GM12865 (cell line): ENCODE measurements around the gene SCFD2.
A peak's percentile ranks its signal among the peaks of the same experiment; 100 is the strongest.
"Not testable (repeated sequence)": the region's sequence is repeated elsewhere in the genome, so short reads cannot be mapped to it uniquely, and the experiment has no call there.

ENCODE experiments used
- DNase-seq: peaks from one replicate; pipeline ENCODE4 v3.0.0; 2010; ENCODE audit warnings: low read depth
- H3K4me3 ChIP-seq: 2 replicates; pipeline ENCODE4 v1.5.1; 2011; ENCODE audit warnings: mild to moderate bottlenecking, low read depth, low read length, control low read depth
- TF ChIP-seq, protein P1 (sequence below): IDR thresholded peaks from 2 replicates; pipeline ENCODE4 v1.5.1; 2011; ENCODE audit warnings: low read length, control low read depth, low read depth, inconsistent platforms; ENCODE audit not compliant: insufficient read depth; ENCODE audit errors: missing control alignments

The SCFD2 gene

DNA sequence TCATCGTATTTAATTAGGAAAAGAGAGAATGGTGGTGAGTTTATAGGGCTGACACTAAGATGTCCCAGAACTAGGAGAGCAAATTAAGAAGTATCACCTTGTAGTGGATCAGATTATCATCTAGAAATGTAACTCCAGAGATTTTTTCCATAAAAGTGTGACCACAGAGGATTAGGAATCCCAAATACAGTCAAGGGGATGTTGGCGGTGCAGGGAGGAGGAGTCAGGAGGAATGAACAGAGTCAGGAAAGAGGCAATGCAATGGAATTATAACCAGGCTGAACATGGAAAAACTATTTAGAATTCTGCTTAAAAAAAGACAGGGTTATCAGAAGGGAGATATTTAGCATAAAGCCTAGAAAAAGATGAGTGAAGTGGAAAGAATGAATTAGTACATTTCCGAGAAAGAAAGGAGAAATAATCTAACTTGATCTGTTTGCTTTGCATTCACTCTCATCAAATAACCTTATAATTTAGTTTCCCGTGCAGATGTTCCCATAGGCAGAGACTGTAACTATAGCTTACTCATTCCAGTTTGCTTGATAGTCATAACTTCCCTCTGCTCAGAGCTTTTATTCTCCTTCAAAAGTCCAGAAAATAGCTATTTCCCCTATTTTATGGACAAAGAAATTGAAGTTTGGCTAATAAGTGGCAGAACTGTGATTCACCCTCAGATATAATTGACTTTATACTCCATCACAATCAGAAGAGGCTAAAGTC is 56.4 kb downstream of the SCFD2 start:
- TF ChIP-seq, protein P1, sequence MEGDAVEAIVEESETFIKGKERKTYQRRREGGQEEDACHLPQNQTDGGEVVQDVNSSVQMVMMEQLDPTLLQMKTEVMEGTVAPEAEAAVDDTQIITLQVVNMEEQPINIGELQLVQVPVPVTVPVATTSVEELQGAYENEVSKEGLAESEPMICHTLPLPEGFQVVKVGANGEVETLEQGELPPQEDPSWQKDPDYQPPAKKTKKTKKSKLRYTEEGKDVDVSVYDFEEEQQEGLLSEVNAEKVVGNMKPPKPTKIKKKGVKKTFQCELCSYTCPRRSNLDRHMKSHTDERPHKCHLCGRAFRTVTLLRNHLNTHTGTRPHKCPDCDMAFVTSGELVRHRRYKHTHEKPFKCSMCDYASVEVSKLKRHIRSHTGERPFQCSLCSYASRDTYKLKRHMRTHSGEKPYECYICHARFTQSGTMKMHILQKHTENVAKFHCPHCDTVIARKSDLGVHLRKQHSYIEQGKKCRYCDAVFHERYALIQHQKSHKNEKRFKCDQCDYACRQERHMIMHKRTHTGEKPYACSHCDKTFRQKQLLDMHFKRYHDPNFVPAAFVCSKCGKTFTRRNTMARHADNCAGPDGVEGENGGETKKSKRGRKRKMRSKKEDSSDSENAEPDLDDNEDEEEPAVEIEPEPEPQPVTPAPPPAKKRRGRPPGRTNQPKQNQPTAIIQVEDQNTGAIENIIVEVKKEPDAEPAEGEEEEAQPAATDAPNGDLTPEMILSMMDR, result no peak
- H3K4me3 ChIP-seq, result no peak overlapping the region
- DNase-seq, result no peak

DNA sequence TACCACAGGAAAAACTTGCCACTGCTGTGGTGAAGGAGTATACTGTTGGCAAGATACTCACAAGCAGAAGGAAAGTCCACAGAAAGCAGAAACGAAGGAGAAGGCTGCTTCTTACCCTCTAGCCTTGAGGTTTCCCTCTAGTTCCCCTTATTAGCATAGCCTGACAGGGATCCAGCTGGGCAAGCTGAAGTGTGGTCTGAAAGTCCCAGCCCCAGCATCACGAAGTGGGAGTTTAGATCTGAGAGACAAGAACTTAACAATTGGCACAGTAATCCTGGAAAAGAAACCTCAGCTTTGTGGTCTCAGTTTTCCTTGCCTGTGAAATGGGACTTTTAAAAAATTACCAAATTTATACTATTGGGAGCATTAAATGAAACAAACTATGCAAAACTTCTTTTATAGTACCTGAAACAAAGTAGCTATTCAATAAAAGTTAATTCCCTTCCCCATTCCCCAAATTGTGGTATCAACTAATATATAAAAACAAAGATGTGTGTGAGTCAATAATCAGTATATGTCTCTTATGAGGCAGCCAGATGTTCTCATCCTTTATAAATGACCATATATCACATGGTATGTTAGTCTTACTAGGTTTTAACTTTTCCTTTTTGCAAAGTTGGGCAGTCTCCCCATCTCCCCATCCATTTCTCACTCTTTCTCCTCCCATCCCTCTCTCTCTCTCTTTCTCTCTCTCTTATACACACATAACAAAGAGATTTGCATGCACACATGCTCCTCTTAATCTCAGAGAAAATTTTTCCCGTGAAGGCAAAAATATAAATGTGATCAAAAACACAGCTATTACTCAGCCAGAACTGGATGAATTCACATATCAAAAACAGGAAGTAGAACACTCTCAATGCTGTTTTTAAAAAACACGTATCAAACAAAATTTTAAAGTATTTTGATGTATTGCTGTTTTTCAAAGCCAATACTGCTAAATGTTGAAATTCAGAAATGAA is 57.8 kb downstream of the SCFD2 start:
- no peak overlapping the region for H3K4me3 ChIP-seq
- DNase-seq, result peak; percentile 47
- TF ChIP-seq, protein P1, result no peak

DNA sequence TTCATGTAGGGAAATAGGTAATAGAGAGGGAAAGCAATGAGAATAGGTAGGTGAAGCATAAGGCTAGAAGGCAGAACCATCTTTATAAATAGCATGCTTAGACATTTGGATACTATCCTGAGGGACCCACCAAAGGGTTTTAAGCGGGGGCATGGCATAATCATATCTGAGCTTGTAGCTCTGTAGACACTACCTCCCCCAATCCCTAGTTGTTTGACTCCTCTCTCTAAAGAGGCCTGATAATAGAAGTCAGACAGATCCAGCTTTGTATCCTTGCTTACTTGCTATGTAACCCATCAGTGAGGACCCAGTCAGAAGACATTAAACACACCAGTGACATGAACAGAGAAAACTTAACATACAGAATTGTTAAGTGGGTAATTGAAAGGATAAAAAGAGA is 58.7 kb downstream of the SCFD2 start:
- no peak overlapping the region for H3K4me3 ChIP-seq
- TF ChIP-seq, protein P1, result no peak
- no peak for DNase-seq

DNA sequence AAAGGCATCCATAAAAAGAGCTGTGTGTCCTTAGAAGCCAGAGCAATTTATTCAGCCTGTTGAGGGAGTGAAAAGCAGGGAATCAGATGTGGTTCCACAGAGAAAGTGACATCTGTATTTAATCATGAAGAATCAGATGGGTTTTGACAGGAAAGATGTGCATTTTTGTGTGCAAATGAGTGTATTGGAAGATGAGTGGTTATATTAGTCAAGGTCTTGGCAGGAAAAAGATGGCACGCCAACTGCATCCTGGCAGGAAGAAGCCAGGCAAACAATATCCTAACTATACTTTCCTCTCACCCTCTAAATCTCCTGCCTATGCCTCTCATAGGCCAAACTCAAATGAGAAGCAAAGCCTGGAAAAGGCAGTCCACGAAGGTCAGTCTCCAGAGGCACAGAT is 59.1 kb downstream of the SCFD2 start:
- TF ChIP-seq, protein P1, result no peak
- DNase-seq, result no peak
- no peak overlapping the region for H3K4me3 ChIP-seq

DNA sequence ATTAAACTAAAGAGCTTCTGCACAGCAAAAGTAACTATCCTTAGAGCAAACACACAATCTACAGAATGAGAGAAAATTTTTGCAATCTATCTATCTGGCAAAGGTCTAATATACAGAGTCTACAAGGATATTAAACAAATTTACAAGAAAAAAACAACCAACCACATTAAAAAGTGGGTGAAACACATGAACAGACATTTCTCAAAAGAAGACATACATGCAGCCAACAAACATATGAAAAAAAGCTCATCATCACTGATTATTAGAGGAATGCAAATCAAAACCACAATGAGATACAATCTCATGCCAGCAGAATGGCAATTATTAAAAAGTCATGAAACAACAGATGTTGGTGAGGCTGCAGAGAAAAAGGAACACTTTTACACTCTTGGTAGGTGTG is 73.7 kb downstream of the SCFD2 start:
- H3K4me3 ChIP-seq, DNase-seq: not testable (repeated sequence)

DNA sequence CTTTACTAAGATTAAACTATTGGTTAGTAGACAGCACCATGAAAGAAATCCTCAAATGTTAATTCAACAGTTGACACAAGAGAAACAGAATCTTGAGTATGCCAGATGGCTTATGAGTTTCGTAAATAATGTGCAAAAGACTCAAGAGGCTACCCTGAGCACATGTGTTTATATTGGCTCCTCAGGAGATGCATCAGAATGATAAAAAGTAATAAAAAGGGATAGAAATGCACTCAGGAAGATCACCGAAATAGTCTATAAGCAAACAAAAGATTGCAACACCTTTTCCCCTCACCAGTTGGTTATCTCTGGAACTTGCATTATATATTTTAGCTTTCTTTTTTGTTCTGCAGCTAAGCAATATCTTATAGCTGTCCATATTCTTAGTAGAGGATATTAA is 84.4 kb downstream of the SCFD2 start:
- no peak overlapping the region for H3K4me3 ChIP-seq
- DNase-seq, result no peak
- TF ChIP-seq, protein P1, result no peak

DNA sequence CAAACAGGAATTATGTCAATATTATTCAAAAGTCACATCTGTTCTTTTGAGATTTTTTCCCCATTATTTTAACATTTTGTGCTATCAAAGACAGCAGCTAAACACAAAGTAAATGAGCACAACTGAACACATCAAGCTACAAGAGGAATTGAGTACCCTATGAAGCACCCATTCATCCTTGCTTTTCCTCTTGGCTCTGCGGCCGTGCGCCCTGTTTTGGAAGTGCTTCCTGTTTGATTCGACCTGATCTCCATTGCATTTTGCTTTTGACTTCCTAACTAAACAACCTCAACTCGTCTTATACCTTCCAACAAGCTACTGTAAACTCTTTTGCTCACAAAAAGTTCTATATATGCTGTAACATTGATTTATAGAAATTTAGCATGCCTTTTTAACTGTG is 85.0 kb downstream of the SCFD2 start:
- TF ChIP-seq, protein P1, result no peak
- no peak overlapping the region for H3K4me3 ChIP-seq

More for the DNA sequence above, 85.0 kb downstream of the SCFD2 start:
- DNase-seq, result no peak
